Ovary (tissue), 3 donors: ENCODE measurements around the gene ENOX2.

Experiments used
- CTCF ChIP-seq, 3 donors: fragments of 450-650 bp in 2 of 3; fragments of 200-600 bp in 1 of 3; IDR thresholded peaks; one replicate each; pipeline versions ENCODE4 v1.5.1 to v1.8.0; 2016 to 2022; ENCODE audit warnings: antibody characterized with exemption in 3 of 3, mild to moderate bottlenecking in 1 of 3
- EP300 ChIP-seq: sonication (generic); formaldehyde crosslinking; IDR thresholded peaks from one replicate; pipeline ENCODE4 v1.6.1; 2017; ENCODE audit warnings: antibody characterized with exemption
- POLR2A ChIP-seq: fragments of 450-650 bp; IDR thresholded peaks from one replicate; pipeline ENCODE4 v1.6.1; 2017; ENCODE audit warnings: antibody characterized with exemption, mild to moderate bottlenecking, moderate library complexity
- donor health status: DM: no; HTN: no; CAD: no.

GRCh38 chrX:130827648-130828047 lies 75.4 kb downstream of the ENOX2 start:
- no peak for TF ChIP-seq CTCF (IDR thresholded peaks at IDR 0.05)
- TF ChIP-seq POLR2A, result no peak
- TF ChIP-seq EP300, result no peak
